ENCODE measurements around the gene CRACDL.

GRCh38 chr2:98825858-98826257, 110.2 kb downstream of the CRACDL start:
- no peak for TF ChIP-seq CTCF (IDR thresholded peaks at IDR 0.05; ENCODE audit: extremely low read depth in 1 of 2, insufficient read depth in 1 of 2, low read depth in 1 of 2, low read length in 2 of 2)
- no peak for TF ChIP-seq MAX (IDR thresholded peaks at IDR 0.05; ENCODE audit: insufficient read depth, insufficient read length)
- TF ChIP-seq EZH2 (IDR thresholded peaks at IDR 0.05; ENCODE audit: borderline replicate concordance, low read depth, low read length, severe bottlenecking) = no peak
- no peak for TF ChIP-seq POLR2AphosphoS5 (IDR thresholded peaks at IDR 0.05; ENCODE audit: insufficient read depth, low read depth, low read length)
